Stimulated activated CD4-positive, alpha-beta T cell treated with anti-CD3 and anti-CD28 coated beads, Interleukin-15, amount 100 ng/mL, for 48 hours (primary cell): ENCODE data around the gene CDH4.

Experiments
- DNase-seq, 2 donors: peaks; one replicate each; pipeline ENCODE4 v3.0.0-alpha.2; 2020; ENCODE audit warnings: low read depth in 2 of 2

The CDH4 gene

GRCh38 chr20:61605862-61606557, 353.9 kb downstream of the CDH4 start:
- no peak for DNase-seq

- DNase-seq: no peak
Observed at GRCh38 chr20:61608275-61609085, 356.4 kb downstream of the CDH4 start.

- DNase-seq: no peak
Observed at GRCh38 chr20:61609461-61609860, 357.4 kb downstream of the CDH4 start.

- DNase-seq: no peak
Observed at GRCh38 chr20:61611401-61612180, 359.5 kb downstream of the CDH4 start.

- DNase-seq: no peak
Observed at GRCh38 chr20:61613917-61614705, 362.1 kb downstream of the CDH4 start.

GRCh38 chr20:61614706-61615100, 362.6 kb downstream of the CDH4 start:
- no peak for DNase-seq

- DNase-seq: no peak
Observed at GRCh38 chr20:61615806-61616205, 363.7 kb downstream of the CDH4 start.

GRCh38 chr20:61619751-61620150, 367.7 kb downstream of the CDH4 start:
- no peak for DNase-seq

- no peak for DNase-seq
Observed at GRCh38 chr20:61620174-61620573, 368.1 kb downstream of the CDH4 start.

- DNase-seq: no peak
Observed at GRCh38 chr20:61621035-61621730, 369.1 kb downstream of the CDH4 start.

- no peak for DNase-seq
Observed at GRCh38 chr20:61621852-61622251, 369.8 kb downstream of the CDH4 start.

GRCh38 chr20:61623451-61623850, 371.4 kb downstream of the CDH4 start:
- DNase-seq: no peak

GRCh38 chr20:61625246-61625645, 373.2 kb downstream of the CDH4 start:
- no peak for DNase-seq

GRCh38 chr20:61626412-61626811, 374.4 kb downstream of the CDH4 start:
- no peak for DNase-seq

- no peak for DNase-seq
Observed at GRCh38 chr20:61627791-61628415, 375.8 kb downstream of the CDH4 start.

- DNase-seq: no peak
Observed at GRCh38 chr20:61628480-61628879, 376.4 kb downstream of the CDH4 start.

GRCh38 chr20:61628901-61629601, 377.0 kb downstream of the CDH4 start:
- no peak for DNase-seq

GRCh38 chr20:61629602-61630390, 377.7 kb downstream of the CDH4 start:
- no peak for DNase-seq

- no peak for DNase-seq
Observed at GRCh38 chr20:61630391-61630650, 378.3 kb downstream of the CDH4 start.
